ENCODE measurements around the gene SOX6. TPM values are rescaled to one million over a fixed set of nuclear protein-coding genes. Genes with fewer than 3 reads are reported as not detected.

The SOX6 gene
- total RNA-seq, 2 donors from 2014 or later, result 3.1 to 15.5 TPM

- WGBS, result 82% methylated on average over 3 of the region's 3 CpGs
- Histone ChIP-seq H3K9me3 (no peaks in the 10 kb centered on the region), H3K4me3 (no peak overlapping the region), H3K4me1 (replicated peaks) (no peaks in the 10 kb centered on the region), H3K27me3 (replicated peaks; ENCODE audit: insufficient read depth) (no peaks in the 10 kb centered on the region), H3K36me3 (no peaks in the 10 kb centered on the region), H3K27ac (no peak overlapping the region)
- TF ChIP-seq CTCF (IDR thresholded peaks at IDR 0.05), result no peak
- TF ChIP-seq POLR2AphosphoS5 (IDR thresholded peaks at IDR 0.05), result no peak
- no peak for TF ChIP-seq POLR2A (IDR thresholded peaks at IDR 0.05)
- intact Hi-C loops (cut with DNase I), result no loop called here
- DNase-seq (ENCODE audit: low spot score), result no peak
Measured at GRCh38 chr11:16093889-16094653, 262.3 kb downstream of the SOX6 start.

- no peaks in the 10 kb centered on the region for H3K27me3 ChIP-seq (replicated peaks; ENCODE audit: insufficient read depth)
- 93% methylated on average over 1 of the region's 1 CpG for WGBS
- no peak overlapping the region for H3K4me3 ChIP-seq
- DNase-seq (ENCODE audit: low spot score), result no peak
- intact Hi-C loops (cut with DNase I), result no loop called here
- TF ChIP-seq POLR2AphosphoS5 (IDR thresholded peaks at IDR 0.05) (no peak), CTCF (IDR thresholded peaks at IDR 0.05) (no peak), POLR2A (IDR thresholded peaks at IDR 0.05) (no peak)
- no peaks in the 10 kb centered on the region for H3K9me3 ChIP-seq
- no peaks in the 10 kb centered on the region for H3K4me1 ChIP-seq (replicated peaks)
- no peak overlapping the region for H3K27ac ChIP-seq
- H3K36me3 ChIP-seq, result no peaks in the 10 kb centered on the region
Measured at GRCh38 chr11:16091862-16092261, 264.5 kb downstream of the SOX6 start.

- H3K4me3 ChIP-seq, result no peak overlapping the region
- no peaks in the 10 kb centered on the region for H3K36me3 ChIP-seq
- no peaks in the 10 kb centered on the region for H3K27me3 ChIP-seq (replicated peaks; ENCODE audit: insufficient read depth)
- 81% methylated on average over 1 of the region's 1 CpG for WGBS
- TF ChIP-seq POLR2A (IDR thresholded peaks at IDR 0.05) (no peak), CTCF (IDR thresholded peaks at IDR 0.05) (no peak), POLR2AphosphoS5 (IDR thresholded peaks at IDR 0.05) (no peak)
- intact Hi-C loops (cut with DNase I), result no loop called here
- no peak for DNase-seq (ENCODE audit: low spot score)
- no peak overlapping the region for H3K27ac ChIP-seq
- H3K9me3 ChIP-seq, result no peaks in the 10 kb centered on the region
- H3K4me1 ChIP-seq (replicated peaks), result no peaks in the 10 kb centered on the region
Measured at GRCh38 chr11:16089481-16089880, 266.9 kb downstream of the SOX6 start.

GRCh38 chr11:16088774-16089173 lies 267.6 kb downstream of the SOX6 start:
- Histone ChIP-seq H3K4me3 (no peak overlapping the region), H3K4me1 (replicated peaks) (no peaks in the 10 kb centered on the region), H3K27me3 (replicated peaks; ENCODE audit: insufficient read depth) (no peaks in the 10 kb centered on the region), H3K36me3 (no peaks in the 10 kb centered on the region), H3K9me3 (no peaks in the 10 kb centered on the region), H3K27ac (no peak overlapping the region)
- no peak for DNase-seq (ENCODE audit: low spot score)
- WGBS, result 60% methylated on average over 1 of the region's 1 CpG
- TF ChIP-seq POLR2AphosphoS5 (IDR thresholded peaks at IDR 0.05) (no peak), CTCF (IDR thresholded peaks at IDR 0.05) (no peak), POLR2A (IDR thresholded peaks at IDR 0.05) (no peak)
- intact Hi-C loops (cut with DNase I), result no loop called here

DNA sequence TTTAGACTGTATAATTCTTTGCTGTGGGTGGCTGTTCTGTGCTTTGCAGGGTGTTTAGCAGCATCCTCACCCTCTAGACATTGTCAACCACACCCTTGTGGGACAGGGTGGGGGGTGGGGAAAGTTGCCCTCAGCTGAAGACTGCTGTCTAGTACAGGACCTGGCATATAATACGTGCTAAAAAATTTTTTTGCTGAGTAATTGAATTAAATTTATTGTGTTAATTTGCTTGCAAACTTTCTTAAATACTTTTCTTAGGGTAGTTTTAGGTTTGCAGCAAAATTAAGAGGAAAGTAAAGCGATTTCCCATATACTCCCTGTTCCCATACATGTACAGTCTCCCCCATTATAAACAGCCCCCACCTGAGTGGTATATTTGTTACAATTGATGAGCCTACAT lies 268.5 kb downstream of the SOX6 start:
- no peak for DNase-seq (ENCODE audit: low spot score)
- Histone ChIP-seq H3K27me3 (replicated peaks; ENCODE audit: insufficient read depth) (no peaks in the 10 kb centered on the region), H3K4me3 (no peak overlapping the region), H3K9me3 (no peaks in the 10 kb centered on the region), H3K4me1 (replicated peaks) (no peaks in the 10 kb centered on the region), H3K36me3 (no peaks in the 10 kb centered on the region), H3K27ac (no peak overlapping the region)
- intact Hi-C loops (cut with DNase I), result no loop called here
- TF ChIP-seq CTCF (IDR thresholded peaks at IDR 0.05), result no peak
- no peak for TF ChIP-seq POLR2AphosphoS5 (IDR thresholded peaks at IDR 0.05)
- no peak for TF ChIP-seq POLR2A (IDR thresholded peaks at IDR 0.05)
- WGBS, result 92% methylated on average over 2 of the region's 2 CpGs

Measured in prostate gland (tissue), 2 donors.